ENCODE measurements around the gene TNS3.

The TNS3 gene
- long read RNA-seq, result 0 reads

DNA sequence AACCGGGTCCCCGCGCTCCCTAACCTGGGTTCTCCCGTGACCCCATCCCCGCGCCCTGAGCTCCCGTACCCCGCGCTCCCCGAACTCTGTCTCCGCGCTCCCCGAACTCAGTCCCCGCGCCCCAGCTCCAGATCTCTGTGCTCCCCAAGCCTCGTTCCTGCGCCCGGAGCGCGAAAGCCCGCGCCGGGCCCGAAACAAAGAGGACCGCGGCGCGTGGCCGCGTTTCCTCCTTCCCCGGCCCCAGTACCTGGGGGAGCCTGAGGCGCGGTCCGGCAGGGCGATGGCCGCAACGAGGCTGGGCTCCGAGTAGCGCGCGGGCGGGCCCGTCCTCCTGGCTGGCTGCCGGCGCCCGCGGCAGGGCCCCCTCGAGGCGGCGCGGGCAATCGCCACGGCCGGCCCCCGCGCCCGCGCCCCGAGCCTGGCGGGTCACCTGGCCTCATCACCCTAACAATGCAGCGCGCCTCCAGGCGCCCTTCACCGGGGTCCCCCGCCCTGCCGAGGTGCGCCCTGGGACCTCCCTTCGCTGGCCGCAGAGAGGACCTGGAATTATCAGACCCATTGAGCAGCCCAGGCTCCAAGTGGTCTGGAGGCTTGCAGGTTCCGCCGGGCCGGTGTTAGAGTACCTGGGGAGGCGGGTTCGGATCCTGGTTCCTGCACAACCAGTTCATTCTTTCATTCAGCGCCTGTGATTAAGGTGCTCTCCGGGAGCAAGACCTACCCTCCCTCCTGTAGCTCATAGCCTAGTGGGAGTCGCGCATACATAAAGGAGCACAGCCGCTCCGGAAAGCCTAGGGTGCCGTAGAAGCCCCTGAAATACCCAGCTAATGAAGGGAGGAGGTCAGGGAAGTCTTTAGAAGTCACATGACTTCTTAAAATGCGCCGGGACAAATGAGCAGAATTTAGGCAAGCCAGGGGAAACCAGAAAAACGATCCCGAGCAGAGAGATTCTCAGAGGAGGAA lies at the start of gene TNS3:
Gene TNS3 (minus strand): TSS at position 308 of the 960 bp plus-strand sequence. CDS start 142,475 bp downstream, outside the sequence.
- H3K27me3 ChIP-seq (ENCODE audit: insufficient read depth, poor library complexity, severe bottlenecking), result peaks cover 18% of the 10 kb centered on the region
- H3K4me3 ChIP-seq (replicated peaks; ENCODE audit: insufficient read depth, low read length), result peak within 1 kb of the TSS; percentile 63
- no peak for TF ChIP-seq CTCF (IDR thresholded peaks at IDR 0.05; ENCODE audit: insufficient read depth, low read length)
- DNase-seq (ENCODE audit: low read depth in 1 of 2, low spot score in 1 of 2), result no peak
- no peak within 1 kb of the TSS for H3K27ac ChIP-seq (replicated peaks)

GRCh38 chr7:47631711-47632110 lies 49.8 kb upstream of the TNS3 start:
- TF ChIP-seq CTCF (IDR thresholded peaks at IDR 0.05; ENCODE audit: insufficient read depth, low read length) (no peak), POLR2AphosphoS5 (IDR thresholded peaks at IDR 0.05; ENCODE audit: low read depth) (no peak), REST (IDR thresholded peaks at IDR 0.05; ENCODE audit: insufficient replicate concordance, low read depth) (no peak), SPI1 (IDR thresholded peaks at IDR 0.05; ENCODE audit: borderline replicate concordance, low read depth) (no peak), GABPA (IDR thresholded peaks at IDR 0.05; ENCODE audit: low read depth) (no peak)
- no peak overlapping the region for H3K27ac ChIP-seq (replicated peaks)
- H3K27me3 ChIP-seq (ENCODE audit: insufficient read depth, poor library complexity, severe bottlenecking), result no peaks in the 10 kb centered on the region
- no peak for DNase-seq (ENCODE audit: low read depth in 1 of 2, low spot score in 1 of 2)
- no peak overlapping the region for H3K4me3 ChIP-seq (replicated peaks; ENCODE audit: insufficient read depth, low read length)

- no peaks in the 10 kb centered on the region for H3K27me3 ChIP-seq (ENCODE audit: insufficient read depth, poor library complexity, severe bottlenecking)
- DNase-seq (ENCODE audit: low read depth in 1 of 2, low spot score in 1 of 2), result no peak
- TF ChIP-seq REST (IDR thresholded peaks at IDR 0.05; ENCODE audit: insufficient replicate concordance, low read depth) (no peak), SPI1 (IDR thresholded peaks at IDR 0.05; ENCODE audit: borderline replicate concordance, low read depth) (no peak), GABPA (IDR thresholded peaks at IDR 0.05; ENCODE audit: low read depth) (no peak), CTCF (IDR thresholded peaks at IDR 0.05; ENCODE audit: insufficient read depth, low read length) (no peak), POLR2AphosphoS5 (IDR thresholded peaks at IDR 0.05; ENCODE audit: low read depth) (no peak)
- no peak overlapping the region for H3K27ac ChIP-seq (replicated peaks)
- no peak overlapping the region for H3K4me3 ChIP-seq (replicated peaks; ENCODE audit: insufficient read depth, low read length)
Observed at GRCh38 chr7:47627580-47628283, 45.8 kb upstream of the TNS3 start.

Measured in HL-60 (cell line).